GM12874 (cell line): ENCODE data around the gene SLC7A9.

Experiments
- TF ChIP-seq, protein P1 (sequence below): IDR thresholded peaks from 2 replicates; pipeline ENCODE4 v1.5.1; 2011; ENCODE audit warnings: low read depth, mild to moderate bottlenecking, control low read depth, low read length, moderate library complexity; ENCODE audit not compliant: insufficient read depth

Gene SLC7A9

DNA sequence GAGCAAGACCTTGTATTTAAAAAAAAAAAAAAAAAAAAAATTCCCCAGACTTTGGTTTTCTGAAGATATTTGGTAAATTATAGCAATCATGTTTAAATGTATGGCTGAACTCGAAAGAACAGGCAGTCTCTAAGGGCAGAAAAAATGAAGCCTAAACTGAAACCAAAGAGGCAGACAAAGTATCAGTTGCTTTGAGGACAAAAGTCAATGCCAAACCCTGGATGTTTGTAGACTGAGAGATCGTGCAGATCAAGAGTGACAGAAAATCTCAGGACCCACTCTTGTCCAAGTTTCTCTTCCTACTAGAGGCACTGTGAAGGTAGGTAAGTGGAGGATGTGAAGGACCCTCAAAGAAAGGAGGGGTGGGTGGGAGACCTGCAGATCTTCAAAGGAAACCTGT is 11.1 kb upstream of the SLC7A9 start:
- TF ChIP-seq, protein P1, sequence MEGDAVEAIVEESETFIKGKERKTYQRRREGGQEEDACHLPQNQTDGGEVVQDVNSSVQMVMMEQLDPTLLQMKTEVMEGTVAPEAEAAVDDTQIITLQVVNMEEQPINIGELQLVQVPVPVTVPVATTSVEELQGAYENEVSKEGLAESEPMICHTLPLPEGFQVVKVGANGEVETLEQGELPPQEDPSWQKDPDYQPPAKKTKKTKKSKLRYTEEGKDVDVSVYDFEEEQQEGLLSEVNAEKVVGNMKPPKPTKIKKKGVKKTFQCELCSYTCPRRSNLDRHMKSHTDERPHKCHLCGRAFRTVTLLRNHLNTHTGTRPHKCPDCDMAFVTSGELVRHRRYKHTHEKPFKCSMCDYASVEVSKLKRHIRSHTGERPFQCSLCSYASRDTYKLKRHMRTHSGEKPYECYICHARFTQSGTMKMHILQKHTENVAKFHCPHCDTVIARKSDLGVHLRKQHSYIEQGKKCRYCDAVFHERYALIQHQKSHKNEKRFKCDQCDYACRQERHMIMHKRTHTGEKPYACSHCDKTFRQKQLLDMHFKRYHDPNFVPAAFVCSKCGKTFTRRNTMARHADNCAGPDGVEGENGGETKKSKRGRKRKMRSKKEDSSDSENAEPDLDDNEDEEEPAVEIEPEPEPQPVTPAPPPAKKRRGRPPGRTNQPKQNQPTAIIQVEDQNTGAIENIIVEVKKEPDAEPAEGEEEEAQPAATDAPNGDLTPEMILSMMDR, result no peak

DNA sequence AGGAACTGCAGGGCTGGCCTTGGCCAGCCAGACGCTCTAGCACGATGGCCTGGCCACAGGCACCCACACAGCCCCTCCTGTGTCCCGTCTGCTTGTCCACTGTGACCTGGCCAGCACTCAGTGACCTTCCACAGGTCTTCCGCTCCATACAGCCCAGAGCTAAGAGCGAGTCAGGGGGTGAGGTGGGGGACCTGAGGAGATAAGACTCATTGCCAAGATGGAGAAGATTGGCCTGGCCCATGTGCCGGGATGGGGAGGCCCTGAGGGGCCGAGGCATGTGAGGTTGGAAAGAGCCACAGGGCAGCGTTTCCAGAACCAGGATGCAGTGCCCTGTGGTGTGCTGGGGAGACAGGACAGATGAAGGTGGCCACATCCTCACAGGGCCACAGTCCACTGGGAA is 10.2 kb upstream of the SLC7A9 start:
- TF ChIP-seq, protein P1, result no peak

DNA sequence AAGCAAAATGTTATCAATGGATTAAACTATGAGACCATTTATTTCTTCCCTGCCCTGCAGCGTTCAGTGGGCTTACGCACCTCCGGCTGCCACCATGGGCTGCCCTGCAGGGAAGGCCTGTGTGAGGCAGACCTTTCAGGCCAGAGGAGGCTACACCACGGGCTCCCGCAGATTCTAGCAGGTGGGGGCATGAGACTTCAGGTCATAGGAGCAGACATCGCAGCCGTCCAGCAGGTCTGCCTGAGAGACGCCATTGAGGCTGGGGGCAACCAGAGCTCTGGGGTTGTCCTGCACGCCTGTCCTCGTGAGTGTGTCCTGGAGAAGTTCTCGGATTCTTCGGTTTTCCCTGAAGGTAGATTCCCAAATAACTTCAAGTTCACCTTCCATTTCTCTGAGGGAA is 9.4 kb upstream of the SLC7A9 start:
- TF ChIP-seq, protein P1, result no peak

DNA sequence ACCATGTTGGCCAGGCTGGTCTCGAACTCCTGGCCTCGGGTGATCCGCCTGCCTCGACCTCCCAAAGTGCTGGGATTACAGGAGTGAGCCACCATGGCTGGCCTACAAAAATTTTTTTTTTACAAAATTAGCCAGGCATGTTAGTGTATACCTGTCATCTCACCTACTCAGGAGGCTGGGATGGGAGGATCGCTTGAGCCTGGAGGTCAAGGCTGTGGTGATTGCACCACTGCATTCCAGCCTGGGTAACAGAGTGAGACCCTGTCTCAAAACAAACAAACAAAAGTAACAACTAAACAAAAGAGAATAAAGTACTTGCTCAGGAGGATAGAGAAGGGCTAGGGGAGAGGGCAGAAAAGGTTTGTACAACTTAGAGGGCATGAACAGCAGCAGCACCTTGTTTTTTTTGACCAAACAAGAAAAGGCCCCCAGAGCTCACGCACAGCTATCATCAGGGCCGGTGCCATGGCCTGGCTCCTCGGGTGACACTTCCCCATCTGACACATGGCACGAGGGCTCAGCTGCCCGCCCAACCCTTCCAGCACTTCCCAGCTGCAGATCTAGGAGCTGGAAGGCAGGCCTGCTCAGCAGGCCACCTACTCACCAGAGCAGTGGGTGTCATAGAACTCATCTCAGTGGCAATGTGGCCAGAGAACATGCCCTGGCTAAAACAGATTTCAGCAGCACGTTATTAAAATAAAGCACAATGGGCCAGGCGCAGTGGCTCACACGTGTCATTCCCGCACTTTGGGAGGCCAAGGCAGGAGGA is 8.6 kb upstream of the SLC7A9 start:
- TF ChIP-seq, protein P1, result no peak

DNA sequence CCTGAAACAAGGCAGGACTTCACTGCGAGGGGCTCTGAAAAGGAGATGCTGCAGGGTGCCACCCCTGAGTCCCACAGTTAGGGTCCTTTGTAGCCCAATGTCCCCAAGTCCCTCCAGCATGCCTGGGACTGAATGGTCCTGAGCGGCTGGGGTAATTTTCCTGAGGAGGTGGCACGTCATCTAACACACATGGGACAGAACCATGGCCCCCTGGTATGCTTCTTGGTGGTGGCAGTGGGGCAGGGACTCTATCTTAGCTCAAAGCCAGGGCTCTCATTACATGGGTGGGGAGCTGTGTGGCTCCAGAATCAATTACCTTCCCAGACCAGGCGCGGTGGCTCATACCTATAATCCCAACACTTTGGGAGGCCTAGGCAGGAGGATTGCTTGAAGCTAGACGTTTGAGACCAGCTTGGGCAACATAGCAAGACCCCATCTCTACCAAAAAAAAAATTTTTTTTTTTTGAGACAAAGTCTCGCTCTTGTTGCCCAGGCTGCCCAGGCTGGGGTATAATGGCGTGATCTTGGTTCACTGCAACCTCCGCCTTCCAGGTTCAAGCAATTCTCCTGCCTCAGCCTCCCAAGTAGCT is 7.9 kb upstream of the SLC7A9 start:
- TF ChIP-seq, protein P1, result no peak

DNA sequence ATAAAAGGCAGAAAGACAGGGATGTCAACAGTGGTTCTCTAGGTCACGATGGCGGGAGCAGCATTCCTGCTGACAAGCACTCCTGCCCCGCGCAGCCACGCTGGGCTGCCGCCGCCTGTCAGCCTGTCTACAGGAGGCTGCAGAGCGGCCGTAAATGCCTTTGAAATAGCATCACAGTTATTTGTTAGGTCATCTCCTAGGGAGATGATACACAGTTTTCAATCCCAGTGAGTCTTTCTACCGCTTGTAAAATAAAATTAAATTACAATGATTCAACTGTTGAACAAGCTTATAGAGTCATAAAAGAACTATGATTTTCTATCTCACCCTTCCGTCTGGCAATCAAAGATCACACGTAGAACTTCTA is 7.3 kb upstream of the SLC7A9 start:
- TF ChIP-seq, protein P1, result no peak

DNA sequence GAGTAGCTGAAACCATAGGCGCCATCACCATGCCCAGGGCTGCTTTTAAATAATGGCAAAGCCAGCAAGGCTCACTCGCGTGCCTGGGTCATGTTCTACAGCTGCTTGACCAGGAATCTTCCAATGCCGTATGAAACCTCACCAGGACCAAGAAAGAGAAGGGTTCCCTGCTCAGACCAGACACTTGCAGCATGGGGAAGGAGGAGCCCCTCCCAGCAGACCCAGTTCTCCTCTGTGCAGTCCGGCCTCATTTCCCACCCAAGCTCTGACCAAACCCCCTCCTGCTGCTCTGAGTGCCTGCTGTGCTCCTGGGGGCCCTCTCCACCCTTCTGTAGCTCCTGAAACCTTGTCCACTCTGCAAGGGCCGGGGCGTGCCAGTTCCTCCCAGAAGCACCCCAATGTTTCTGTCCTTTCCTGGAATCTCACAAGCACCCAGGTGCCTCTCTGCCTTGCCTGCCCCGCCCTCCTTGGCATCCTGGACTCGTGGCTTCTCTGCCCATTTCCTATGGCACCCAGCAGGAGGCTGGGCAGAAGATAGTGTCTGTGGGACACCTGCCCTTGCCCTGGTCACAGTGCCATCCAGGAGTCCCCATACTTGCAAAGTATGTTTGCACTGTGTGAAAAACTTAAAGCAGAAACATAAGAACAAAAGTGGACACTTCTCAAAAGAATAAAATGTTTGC is 6.8 kb upstream of the SLC7A9 start:
- TF ChIP-seq, protein P1, result no peak
